Epithelial cell of proximal tubule (primary cell): ENCODE measurements around the gene DGKI. TPM values are rescaled to one million over a fixed set of nuclear protein-coding genes. Genes with fewer than 3 reads are reported as not detected.

ENCODE experiments used
- DNase-seq: peaks from one replicate; pipeline ENCODE4 v3.0.0-alpha.2; 2011; ENCODE audit warnings: low read depth
- H3K4me3 ChIP-seq: 2 replicates; pipeline ENCODE4 v1.5.1; 2011; ENCODE audit warnings: low read depth, mild to moderate bottlenecking, low read length
- CTCF ChIP-seq: conservative IDR thresholded peaks from 2 replicates; pipeline ENCODE4 v1.5.1; 2012; ENCODE audit warnings: low read depth, mild to moderate bottlenecking, low read length
- total RNA-seq: library from RNA; depleted of rRNA; stranded (reverse); fragments of >200 nt; gene quantifications from 2 replicates; pipeline ENCODE4 v1.2.3, GENCODE V29; 2015

The DGKI gene
- total RNA-seq, 1 donor from 2014 or later: 0.69 TPM

DNA sequence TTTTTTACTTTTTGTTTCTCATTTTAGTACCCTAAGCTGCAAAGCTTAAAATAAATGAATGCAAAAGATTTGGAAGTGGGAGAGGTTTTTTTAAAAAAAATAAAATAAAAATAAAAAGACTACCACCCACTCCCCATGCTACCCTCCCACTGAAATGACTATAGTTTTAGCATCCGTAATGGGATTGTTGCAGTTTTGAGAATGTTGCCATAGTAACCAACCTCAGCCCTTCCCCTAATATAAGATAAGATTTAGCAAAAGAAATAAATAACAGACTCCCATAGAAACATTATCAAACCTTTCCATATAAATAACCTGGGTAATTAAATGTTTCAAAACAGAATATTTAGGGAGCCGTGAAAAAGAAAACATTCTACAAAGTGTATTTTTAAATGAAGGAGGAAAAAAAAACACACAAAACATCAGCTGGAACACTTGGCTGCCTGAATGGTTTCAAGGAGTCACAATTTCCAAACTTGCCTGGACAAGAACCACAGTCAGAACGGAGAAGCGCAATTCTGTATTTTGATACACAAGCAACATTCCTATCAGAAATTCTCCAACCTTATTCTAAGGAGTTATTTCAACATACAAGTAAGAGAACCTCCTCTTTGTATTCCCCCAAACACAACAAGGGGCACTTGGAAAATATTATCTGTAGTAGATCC is 57.4 kb downstream of the DGKI start:
- TF ChIP-seq CTCF: no peak
- H3K4me3 ChIP-seq: no peak overlapping the region
- DNase-seq: no peak

DNA sequence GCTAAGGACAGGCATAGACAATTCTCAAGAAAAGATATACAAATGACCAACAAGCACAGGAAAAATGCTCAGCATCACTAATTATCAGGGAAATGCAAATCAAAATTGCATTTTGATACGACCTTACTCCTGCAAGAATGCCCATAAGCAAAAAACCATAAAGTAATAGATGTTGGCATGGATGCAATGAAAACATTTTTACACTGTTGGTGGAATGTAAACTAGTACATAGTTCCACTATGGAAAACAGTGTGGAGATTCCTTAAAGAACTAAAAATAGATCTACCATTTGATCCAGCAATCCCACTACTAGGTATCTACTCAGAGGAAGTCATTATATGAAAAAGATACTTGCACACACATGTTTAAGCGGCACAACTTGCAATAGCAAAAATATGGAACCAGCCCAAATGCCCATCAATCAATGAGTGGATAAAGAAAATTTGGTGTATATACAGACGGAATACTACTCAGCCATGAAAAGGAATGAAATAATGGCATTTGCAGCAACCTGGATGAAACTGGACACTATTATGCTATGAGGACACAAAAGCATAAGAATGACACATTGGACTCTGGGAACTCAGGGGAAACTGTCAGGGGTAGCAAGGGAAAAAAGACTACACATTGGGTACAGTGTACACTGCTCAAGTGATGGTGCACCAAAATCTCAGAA is 59.3 kb downstream of the DGKI start:
- TF ChIP-seq CTCF: no peak
- H3K4me3 ChIP-seq: no peak overlapping the region
- no peak for DNase-seq

DNA sequence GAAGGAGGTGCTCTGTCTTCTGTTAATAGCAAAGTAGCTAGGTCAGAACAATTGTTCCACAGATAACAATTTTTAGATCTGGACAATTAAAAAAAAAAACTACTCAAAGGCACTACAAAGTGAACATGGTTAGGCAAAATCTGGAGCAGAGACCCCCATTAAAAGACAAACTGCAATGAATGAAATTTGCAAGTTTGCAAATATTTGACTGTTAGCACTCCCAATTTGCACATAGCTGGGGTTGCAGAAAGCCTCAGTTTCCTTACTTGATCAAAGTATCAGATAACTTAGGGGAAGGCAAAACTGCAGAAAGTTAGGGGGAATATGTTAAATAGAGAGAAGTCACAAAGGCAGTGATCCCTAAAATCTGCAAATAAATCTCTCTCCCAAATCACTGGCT is 68.3 kb downstream of the DGKI start:
- TF ChIP-seq CTCF: no peak

DNA sequence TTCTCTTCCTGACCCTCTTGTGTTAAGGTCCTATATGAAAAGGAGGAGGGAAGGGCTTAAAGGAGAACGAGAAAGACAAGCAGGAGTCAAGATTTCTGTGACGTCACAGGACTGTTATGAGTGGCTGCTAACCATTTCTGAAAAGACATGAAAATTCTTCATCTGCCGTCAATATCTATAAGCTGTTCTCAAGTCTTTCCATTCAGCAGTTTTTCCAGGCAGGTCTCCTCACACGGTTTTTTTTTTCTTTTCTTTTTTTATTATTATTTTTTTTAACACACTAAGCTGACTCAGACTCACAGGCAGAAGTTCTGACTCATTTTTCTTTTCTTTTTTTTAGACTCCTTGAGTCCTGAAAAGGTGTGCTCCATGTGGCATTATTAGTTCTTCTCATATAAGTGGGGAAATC is 72.0 kb downstream of the DGKI start:
- no peak for TF ChIP-seq CTCF
- H3K4me3 ChIP-seq: no peak overlapping the region
- no peak for DNase-seq

More for the DNA sequence above, 68.3 kb downstream of the DGKI start:
- H3K4me3 ChIP-seq: no peak overlapping the region
- DNase-seq: no peak

- TF ChIP-seq CTCF: no peak
- no peak for DNase-seq
- H3K4me3 ChIP-seq: no peak overlapping the region
Measured at GRCh38 chr7:137772748-137773147, 74.0 kb downstream of the DGKI start.

DNA sequence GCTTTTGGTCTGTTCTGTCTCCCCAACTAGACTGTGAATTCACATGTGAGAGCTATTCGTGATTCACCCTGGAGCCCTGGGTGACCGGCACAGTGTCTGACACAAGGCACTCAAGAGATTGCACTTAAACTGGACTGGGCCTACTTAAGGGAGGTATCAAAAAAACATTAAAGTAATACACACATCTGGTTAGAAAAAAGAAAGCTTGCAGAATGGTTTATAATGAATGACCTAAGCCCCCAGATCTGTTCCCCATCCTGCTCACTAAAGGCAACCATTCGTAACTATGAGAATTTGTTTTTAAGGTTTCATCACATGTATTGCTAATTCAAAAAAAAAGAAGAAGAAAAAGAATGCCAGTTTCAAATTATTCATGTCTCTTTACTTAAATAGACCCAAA is 74.5 kb downstream of the DGKI start:
- H3K4me3 ChIP-seq: no peak overlapping the region
- DNase-seq: no peak
- TF ChIP-seq CTCF: no peak

- no peak for TF ChIP-seq CTCF
- no peak for DNase-seq
- no peak overlapping the region for H3K4me3 ChIP-seq
Measured at GRCh38 chr7:137771679-137772078, 75.1 kb downstream of the DGKI start.
